Activated T-cell treated with anti-CD3 and anti-CD28 coated beads, Interleukin-2, amount 50 U/mL, for 72 hours (primary cell): ENCODE results near the gene GOLGA6L10. TPM values are rescaled to one million over a fixed set of nuclear protein-coding genes. Genes with fewer than 3 reads are reported as not detected.
"Not testable (repeated sequence)": the region's sequence is repeated elsewhere in the genome, so short reads cannot be mapped to it uniquely, and the experiment has no call there.

ENCODE experiments used
- ATAC-seq, 2 donors: fragments of 150-1000 bp; cut with Tn5 transposase; replicated peaks in 1 of 2; 2 replicates each; pipeline ENCODE4 v1.10.0; 2021; ENCODE audit warnings: moderate library complexity in 2 of 2, mild to moderate bottlenecking in 1 of 2
- DNase-seq, 2 donors: peaks; one replicate each; pipeline ENCODE4 v3.0.0; 2021 to 2022; ENCODE audit warnings: mixed read lengths in 1 of 2
- H3K27ac Mint-ChIP-seq: one replicate; pipeline ENCODE4 v1.8.0; 2022; ENCODE audit warnings: mild to moderate bottlenecking, moderate library complexity, mixed read lengths
- H3K27me3 Mint-ChIP-seq: one replicate; pipeline ENCODE4 v1.8.0; 2022; ENCODE audit warnings: low read depth, mixed read lengths
- H3K36me3 Mint-ChIP-seq, 2 donors: one replicate each; pipeline ENCODE4 v1.8.0; 2022; ENCODE audit warnings: mixed read lengths in 2 of 2, mild to moderate bottlenecking in 1 of 2; ENCODE audit not compliant: insufficient read depth in 2 of 2
- H3K4me1 Mint-ChIP-seq: one replicate; pipeline ENCODE4 v1.8.0; 2022; ENCODE audit warnings: low read depth, mixed read lengths
- H3K4me3 Mint-ChIP-seq, 2 donors: one replicate each; pipeline ENCODE4 v1.8.0; 2022; ENCODE audit warnings: mild to moderate bottlenecking in 2 of 2, mixed read lengths in 2 of 2, moderate library complexity in 2 of 2
- H3K9me3 Mint-ChIP-seq, 2 donors: one replicate each; pipeline ENCODE4 v1.8.0; 2022; ENCODE audit warnings: mixed read lengths in 2 of 2
- total RNA-seq, 2 donors: library from RNA; stranded (reverse); gene quantifications; one replicate each; pipeline ENCODE4 v1.2.3, GENCODE V29; 2022

Gene GOLGA6L10
- total RNA-seq, 2 donors from 2014 or later = 2.5 to 2.6 TPM

DNA sequence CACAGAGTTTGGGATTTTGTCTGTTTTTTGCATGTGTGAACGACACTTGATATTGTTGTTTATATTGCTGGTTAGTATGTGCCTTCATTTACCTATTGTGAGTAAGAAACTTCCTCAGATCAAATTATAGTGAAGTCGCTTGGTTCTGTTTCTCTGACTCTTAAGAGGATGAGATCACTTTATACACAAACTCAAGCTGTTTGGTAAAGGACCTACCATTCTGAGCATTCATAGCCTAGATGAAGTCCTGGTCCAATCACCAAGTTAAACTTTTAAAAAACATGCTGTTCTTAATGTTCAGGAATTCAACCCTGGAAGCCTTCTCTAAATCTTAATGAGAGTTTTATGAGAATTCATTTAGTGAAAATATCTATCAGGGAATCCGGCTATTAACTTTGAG is 15.3 kb upstream of the GOLGA6L10 start:
- not testable (repeated sequence) for ATAC-seq, H3K27ac Mint-ChIP-seq, H3K36me3 Mint-ChIP-seq, H3K4me1 Mint-ChIP-seq, DNase-seq, H3K27me3 Mint-ChIP-seq, H3K4me3 Mint-ChIP-seq, H3K9me3 Mint-ChIP-seq

DNA sequence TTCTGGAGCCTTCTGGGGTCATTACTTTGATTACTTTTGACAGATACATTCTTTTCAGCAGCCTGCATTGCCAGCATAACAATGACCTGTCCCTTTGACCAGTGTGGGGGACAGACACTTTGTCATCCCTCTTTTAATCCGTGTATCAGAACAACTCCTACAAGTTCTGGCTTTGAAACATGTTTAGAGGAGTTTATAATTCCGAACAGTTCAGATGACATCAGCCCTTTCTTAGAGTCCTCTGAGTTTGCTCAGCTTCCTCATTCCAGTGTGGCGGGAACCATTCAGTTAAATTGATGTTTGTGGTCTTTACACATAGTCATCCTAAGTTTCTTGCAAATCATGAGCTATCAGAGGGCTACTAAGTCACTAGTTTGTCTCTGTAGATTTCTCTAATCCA is 13.5 kb upstream of the GOLGA6L10 start:
- H3K4me1 Mint-ChIP-seq, H3K9me3 Mint-ChIP-seq, H3K27ac Mint-ChIP-seq, H3K4me3 Mint-ChIP-seq, DNase-seq, H3K27me3 Mint-ChIP-seq, ATAC-seq, H3K36me3 Mint-ChIP-seq: not testable (repeated sequence)

DNA sequence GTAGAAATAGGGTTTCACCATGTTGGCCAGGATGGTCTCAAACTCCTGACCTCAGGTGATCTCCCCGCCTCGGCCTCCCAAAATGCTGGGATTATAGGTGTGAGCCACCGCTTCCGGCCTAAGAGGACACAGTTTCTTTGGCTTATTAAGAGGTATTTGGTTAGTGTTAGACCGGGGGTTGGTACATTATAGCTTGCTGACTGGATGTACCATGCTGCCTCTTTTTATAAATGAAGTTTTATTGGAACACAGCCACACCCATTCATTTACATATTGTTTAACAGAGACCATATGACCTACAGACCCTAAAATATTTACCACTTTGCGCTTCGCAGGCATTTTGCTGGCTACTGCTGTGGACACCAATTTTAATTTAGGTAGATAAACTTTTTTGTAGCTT is 11.3 kb upstream of the GOLGA6L10 start:
- not testable (repeated sequence) for ATAC-seq, H3K27ac Mint-ChIP-seq, H3K4me1 Mint-ChIP-seq, DNase-seq, H3K9me3 Mint-ChIP-seq, H3K36me3 Mint-ChIP-seq, H3K27me3 Mint-ChIP-seq, H3K4me3 Mint-ChIP-seq

DNA sequence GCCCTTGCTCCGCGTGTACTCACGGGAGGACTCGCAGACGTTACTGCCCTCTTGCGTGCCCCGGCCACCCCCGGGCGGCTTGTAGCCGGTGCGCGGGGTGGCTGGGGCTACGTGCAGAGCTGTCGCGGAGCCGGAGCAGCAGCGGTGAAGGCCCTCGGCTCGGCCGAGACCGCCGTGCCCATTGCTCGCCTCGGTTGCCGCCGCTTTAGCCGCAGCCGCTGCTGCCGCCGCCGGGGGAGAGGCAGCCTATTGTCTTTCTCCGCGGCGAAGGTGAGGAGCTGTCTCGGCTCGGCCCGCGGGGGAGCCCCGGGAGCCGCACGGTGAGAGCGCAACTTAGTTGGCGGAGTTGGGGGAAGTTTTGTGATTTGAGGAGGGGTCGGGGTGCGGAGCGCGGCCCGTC is 5.8 kb upstream of the GOLGA6L10 start:
- not testable (repeated sequence) for H3K27me3 Mint-ChIP-seq, H3K4me1 Mint-ChIP-seq, H3K4me3 Mint-ChIP-seq, ATAC-seq, H3K27ac Mint-ChIP-seq, H3K36me3 Mint-ChIP-seq, H3K9me3 Mint-ChIP-seq, DNase-seq

DNA sequence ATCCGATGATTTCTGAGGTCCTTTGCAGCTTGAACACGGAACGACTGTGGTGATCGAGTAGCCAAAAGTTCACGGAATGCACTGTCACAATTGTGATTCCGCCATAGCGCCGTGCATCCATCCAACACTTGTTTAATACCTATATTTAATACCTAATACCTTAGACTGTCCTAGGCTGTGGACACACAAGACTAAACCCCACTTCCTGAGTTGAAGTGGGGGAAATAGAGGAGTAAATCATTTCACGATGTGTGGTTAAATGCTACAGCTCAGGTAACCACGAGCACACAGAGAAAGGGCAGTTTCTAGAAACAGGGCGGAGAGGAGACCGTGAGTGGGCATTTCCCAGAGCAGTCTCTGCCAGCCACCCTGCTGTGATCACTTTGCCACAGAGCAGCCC is 5.3 kb upstream of the GOLGA6L10 start:
- not testable (repeated sequence) for H3K36me3 Mint-ChIP-seq, H3K27me3 Mint-ChIP-seq, H3K27ac Mint-ChIP-seq, H3K4me1 Mint-ChIP-seq, ATAC-seq, H3K4me3 Mint-ChIP-seq, H3K9me3 Mint-ChIP-seq
- peak in 1 of 2 donors; percentile 10 for DNase-seq

DNA sequence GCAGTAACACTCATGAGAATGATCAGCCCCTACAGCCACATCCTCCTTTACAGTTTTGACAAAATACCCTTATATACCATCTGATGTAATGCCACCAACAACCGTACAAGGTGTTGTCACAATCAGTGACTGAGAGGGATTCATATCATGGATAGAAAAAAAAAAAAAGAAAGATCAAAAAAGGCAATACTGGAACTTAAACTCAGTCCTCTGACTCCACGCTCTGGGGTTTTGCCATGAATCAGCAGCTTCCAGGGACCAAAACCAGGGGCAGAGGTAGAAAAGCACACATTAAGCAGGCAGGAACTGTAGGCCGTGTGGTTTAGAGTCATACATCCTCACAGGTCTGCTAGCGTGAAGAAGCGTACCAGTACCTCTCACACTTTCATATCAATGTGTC is 1.6 kb downstream of the GOLGA6L10 start:
- not testable (repeated sequence) for H3K9me3 Mint-ChIP-seq, H3K27ac Mint-ChIP-seq, H3K4me3 Mint-ChIP-seq, H3K36me3 Mint-ChIP-seq, ATAC-seq, H3K4me1 Mint-ChIP-seq, H3K27me3 Mint-ChIP-seq
- DNase-seq = peak; percentile 39 to 44

DNA sequence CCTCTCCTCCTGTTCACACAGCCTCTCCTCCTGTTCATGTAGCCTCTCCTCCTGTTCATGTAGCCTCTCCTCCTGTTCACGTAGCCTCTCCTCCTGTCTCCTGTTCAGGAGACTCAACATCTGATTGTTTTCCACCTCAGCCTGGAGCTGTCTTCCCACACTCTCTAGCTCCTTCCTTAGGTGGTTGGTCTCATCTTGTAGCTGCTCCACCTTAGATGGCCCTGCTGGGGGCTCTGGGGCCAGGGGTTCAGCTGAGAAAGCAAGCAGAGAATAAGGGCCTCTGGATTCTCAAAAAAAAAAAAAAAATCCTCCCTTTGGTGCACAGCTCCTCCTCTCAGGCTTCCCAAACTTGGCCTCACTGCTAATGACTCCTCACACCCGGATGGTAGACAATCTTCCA is 4.1 kb downstream of the GOLGA6L10 start:
- not testable (repeated sequence) for H3K27me3 Mint-ChIP-seq, H3K4me3 Mint-ChIP-seq, DNase-seq, H3K9me3 Mint-ChIP-seq, H3K27ac Mint-ChIP-seq, ATAC-seq, H3K36me3 Mint-ChIP-seq, H3K4me1 Mint-ChIP-seq

DNA sequence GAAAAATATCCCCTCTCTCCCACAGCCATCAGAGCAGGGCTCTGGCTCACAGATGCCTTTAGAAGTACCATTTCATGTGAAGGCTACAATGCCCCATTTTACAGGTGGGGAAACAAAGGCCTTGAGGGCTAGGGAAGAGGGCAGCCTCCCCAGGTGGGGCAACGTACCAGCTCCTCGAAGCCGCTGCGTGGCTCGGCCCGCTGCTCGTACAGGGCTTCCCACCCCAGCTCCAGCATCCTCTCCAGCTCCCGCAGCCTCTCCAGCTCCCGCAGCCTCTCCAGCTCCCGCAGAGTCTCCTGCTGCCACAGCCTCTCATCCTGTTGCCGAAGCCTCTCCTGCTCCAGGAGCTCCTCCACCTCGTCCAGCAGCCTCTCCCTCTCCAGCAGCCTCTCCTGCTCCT is 4.9 kb downstream of the GOLGA6L10 start:
- H3K9me3 Mint-ChIP-seq, ATAC-seq, H3K4me1 Mint-ChIP-seq, H3K27me3 Mint-ChIP-seq, H3K4me3 Mint-ChIP-seq, H3K27ac Mint-ChIP-seq, DNase-seq, H3K36me3 Mint-ChIP-seq: not testable (repeated sequence)

DNA sequence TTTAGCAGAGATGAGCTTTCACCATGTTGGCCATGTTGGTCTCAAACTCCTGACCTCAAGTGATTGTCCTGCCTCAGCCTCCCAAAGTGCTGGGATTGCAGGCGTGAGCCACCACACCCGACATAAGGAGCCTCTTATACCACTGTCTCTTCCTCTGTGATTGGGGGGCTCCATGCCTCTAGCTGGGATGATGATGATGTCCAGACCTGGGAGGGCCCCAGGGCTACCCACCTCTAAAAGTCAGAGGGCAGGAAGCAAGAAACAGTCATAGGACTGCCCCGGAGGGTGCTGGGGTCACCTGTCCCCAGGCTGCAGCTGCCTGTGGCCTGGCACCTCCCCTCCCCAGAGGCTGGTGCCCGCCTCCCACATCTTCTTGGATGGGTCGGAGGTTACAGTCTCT is 5.4 kb downstream of the GOLGA6L10 start:
- not testable (repeated sequence) for DNase-seq, H3K27me3 Mint-ChIP-seq, H3K27ac Mint-ChIP-seq, H3K9me3 Mint-ChIP-seq, ATAC-seq, H3K4me1 Mint-ChIP-seq, H3K4me3 Mint-ChIP-seq, H3K36me3 Mint-ChIP-seq

DNA sequence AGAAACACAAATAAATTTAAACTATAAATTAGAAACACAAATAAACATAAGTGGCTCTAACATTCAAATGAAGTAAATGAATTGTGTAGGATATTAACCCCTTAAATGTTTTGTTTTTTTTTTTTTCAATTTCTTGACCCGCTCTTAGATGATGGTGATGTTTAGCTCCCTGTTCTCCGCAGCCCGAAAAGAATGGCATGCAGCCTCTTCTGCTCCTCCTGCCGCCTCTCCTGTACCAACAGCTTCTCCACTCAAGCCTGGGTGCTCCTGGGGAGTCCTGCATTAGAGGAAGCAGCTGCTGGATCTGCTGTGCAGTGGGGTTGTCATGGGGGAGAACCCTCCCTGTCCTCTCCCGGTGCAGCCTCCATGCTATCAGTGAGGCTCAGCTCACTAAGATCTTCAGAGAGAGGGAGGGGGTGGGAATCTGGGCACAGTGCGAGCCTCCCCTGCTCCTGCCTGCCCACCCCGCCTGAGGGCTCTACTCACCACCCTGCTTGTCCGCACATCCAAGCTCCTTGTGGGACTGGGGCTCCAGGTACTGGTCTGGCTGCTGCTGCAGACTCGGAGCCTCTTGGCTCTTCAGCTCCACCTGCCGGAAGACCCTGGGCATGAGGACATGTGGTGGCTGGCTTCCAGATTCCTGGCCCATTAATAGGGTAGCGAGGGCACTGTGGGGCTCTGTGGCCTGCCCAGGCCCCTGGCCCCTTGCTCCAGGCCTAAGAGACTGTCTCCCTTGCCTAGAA is 6.5 kb downstream of the GOLGA6L10 start:
- ATAC-seq, H3K27ac Mint-ChIP-seq, H3K36me3 Mint-ChIP-seq, H3K4me1 Mint-ChIP-seq, H3K9me3 Mint-ChIP-seq, H3K27me3 Mint-ChIP-seq, H3K4me3 Mint-ChIP-seq: not testable (repeated sequence)
- peak; percentile 18 to 30 for DNase-seq

DNA sequence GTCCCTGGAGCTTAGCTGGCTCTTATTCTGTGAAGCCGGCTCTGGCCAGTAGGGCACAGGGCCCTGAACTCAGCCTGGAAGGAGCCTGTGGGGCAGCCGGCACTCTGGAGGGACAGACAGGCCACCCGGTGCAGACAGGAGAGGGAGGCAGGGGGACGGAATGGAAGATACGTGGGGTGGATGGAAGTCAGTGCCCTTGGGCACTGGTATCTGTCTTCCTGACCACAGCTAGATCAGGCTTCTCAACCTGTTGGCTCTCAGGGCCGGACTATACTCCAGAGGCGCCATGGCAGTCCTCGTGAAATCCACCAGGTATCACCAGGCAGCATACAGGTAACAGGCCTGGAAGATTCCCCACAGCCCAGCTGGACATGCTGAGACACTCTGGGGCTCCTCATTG is 10.7 kb downstream of the GOLGA6L10 start:
- not testable (repeated sequence) for H3K9me3 Mint-ChIP-seq, H3K27ac Mint-ChIP-seq, DNase-seq, H3K4me3 Mint-ChIP-seq, H3K27me3 Mint-ChIP-seq, H3K4me1 Mint-ChIP-seq, ATAC-seq, H3K36me3 Mint-ChIP-seq

DNA sequence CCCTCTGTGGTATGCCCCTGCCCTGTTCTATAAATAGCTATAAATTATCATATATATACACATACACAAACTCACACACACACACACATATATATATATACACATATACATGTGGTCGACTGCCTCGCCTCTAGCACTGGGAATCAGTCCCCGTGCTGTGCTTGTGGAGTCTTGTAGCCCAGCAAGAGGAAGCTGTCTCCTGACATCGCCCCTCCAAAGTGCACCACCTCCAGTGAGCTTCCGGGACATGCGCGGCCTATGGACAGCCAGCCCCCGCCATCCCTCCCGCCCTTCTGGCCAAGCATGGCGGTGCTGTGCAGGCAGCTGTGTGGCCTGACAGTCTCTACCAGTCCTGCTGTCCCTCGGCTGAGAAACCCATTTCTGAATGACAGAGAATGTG is 11.2 kb downstream of the GOLGA6L10 start:
- H3K27me3 Mint-ChIP-seq, DNase-seq, H3K4me3 Mint-ChIP-seq, H3K4me1 Mint-ChIP-seq, H3K9me3 Mint-ChIP-seq, ATAC-seq, H3K27ac Mint-ChIP-seq, H3K36me3 Mint-ChIP-seq: not testable (repeated sequence)

DNA sequence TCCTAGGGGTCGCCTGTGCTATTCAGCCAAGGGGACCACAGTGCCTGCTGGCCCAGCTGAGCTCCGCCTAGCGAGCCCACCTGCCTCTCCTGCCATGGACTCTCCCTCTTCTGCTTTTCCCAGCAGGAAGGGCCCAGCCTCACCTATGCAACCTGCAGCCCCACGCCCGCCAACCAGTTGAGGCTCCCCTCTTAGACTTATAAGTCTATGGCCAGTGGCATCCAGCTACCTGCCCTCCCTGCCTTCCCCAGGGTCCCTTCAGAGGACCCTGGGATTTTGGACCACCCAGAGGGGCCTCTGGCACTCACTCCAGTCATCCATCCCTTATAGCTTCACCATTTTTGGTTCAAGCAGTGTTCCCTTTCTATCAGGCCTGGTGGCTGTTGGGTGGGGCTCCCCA is 12.2 kb downstream of the GOLGA6L10 start:
- DNase-seq, H3K27me3 Mint-ChIP-seq, H3K36me3 Mint-ChIP-seq, H3K4me3 Mint-ChIP-seq, H3K27ac Mint-ChIP-seq, H3K4me1 Mint-ChIP-seq, H3K9me3 Mint-ChIP-seq, ATAC-seq: not testable (repeated sequence)

DNA sequence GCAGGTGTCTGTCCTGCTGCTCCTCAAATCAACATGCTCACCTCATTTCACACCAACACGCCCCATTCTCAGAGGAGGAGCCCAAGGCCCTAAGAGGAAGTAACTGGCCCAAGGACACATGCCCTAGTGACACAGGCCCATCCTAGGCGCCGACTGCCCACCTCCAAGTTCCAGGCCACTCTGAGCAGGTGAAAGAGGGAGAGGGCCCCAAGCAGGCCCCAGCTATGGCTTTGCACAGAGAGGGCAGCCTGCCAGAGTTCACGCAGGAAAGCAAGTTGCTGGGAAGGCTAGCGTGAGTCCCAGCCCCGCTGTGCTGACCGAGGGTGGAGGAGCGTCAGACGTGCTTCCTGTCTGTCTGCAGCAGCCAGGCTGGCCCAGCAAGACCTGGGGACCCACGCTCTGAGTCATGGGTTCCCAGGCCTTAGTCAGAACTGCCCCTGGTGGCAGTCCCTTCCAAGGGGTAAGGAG is 13.1 kb downstream of the GOLGA6L10 start:
- ATAC-seq = peak in 1 of 2 donors; percentile 54
- not testable (repeated sequence) for H3K27ac Mint-ChIP-seq, H3K9me3 Mint-ChIP-seq, DNase-seq, H3K36me3 Mint-ChIP-seq, H3K27me3 Mint-ChIP-seq, H3K4me3 Mint-ChIP-seq, H3K4me1 Mint-ChIP-seq
